Neural progenitor cell (in vitro differentiated cells): ENCODE results near the gene PALB2. TPM values are rescaled to one million over a fixed set of nuclear protein-coding genes. Genes with fewer than 3 reads are reported as not detected.
A peak's percentile ranks its signal among the peaks of the same experiment; 100 is the strongest.

Experiments
- DNase-seq: peaks from one replicate; pipeline ENCODE4 v3.0.0-alpha.2; 2016; ENCODE audit warnings: low spot score
- H2AFZ ChIP-seq: fragments of 200-600 bp; sonication (generic); replicated peaks from 2 replicates; pipeline ENCODE4 v1.6.1; 2016; ENCODE audit warnings: antibody characterized with exemption
- H3F3A ChIP-seq: fragments of 200-600 bp; sonication (generic); 2 replicates; pipeline ENCODE4 v1.6.1; 2016; ENCODE audit warnings: antibody characterized with exemption, low read depth
- H3K27ac ChIP-seq: fragments of 200-600 bp; sonication (generic); 2 replicates; pipeline ENCODE4 v1.5.1; 2016; ENCODE audit warnings: mild to moderate bottlenecking
- H3K27me3 ChIP-seq: fragments of 200-600 bp; sonication (generic); 2 replicates; pipeline ENCODE4 v1.6.1; 2016; ENCODE audit warnings: mild to moderate bottlenecking, moderate library complexity
- H3K36me3 ChIP-seq: fragments of 200-600 bp; sonication (generic); 2 replicates; pipeline ENCODE4 v1.5.1; 2016
- H3K4me1 ChIP-seq: fragments of 200-600 bp; sonication (generic); 2 replicates; pipeline ENCODE4 v1.6.1; 2016; ENCODE audit warnings: mixed run types
- H3K4me2 ChIP-seq: fragments of 200-600 bp; sonication (generic); 2 replicates; pipeline ENCODE4 v1.6.1; 2016
- H3K4me3 ChIP-seq: fragments of 200-600 bp; sonication (generic); 2 replicates; pipeline ENCODE4 v1.5.1; 2016
- H3K79me2 ChIP-seq: fragments of 200-600 bp; sonication (generic); 2 replicates; pipeline ENCODE4 v1.6.1; 2016; ENCODE audit warnings: low read depth
- H3K9ac ChIP-seq: fragments of 200-600 bp; sonication (generic); 2 replicates; pipeline ENCODE4 v1.6.1; 2016
- H3K9me3 ChIP-seq: fragments of 200-600 bp; sonication (generic); 2 replicates; pipeline ENCODE4 v1.5.1; 2016; ENCODE audit warnings: low read depth
- H4K20me1 ChIP-seq: fragments of 200-600 bp; sonication (generic); 2 replicates; pipeline ENCODE4 v1.6.1; 2016; ENCODE audit warnings: low read depth
- H3K27ac Mint-ChIP-seq: 3 replicates; pipeline ENCODE4 v1.8.0; 2021; ENCODE audit warnings: mixed read lengths
- H3K27me3 Mint-ChIP-seq: 2 replicates; pipeline ENCODE4 v1.8.0; 2022; ENCODE audit warnings: low read depth, mild to moderate bottlenecking, inconsistent platforms, moderate library complexity, mixed read lengths; ENCODE audit not compliant: insufficient read depth
- H3K36me3 Mint-ChIP-seq: 3 replicates; pipeline ENCODE4 v1.8.0; 2021; ENCODE audit warnings: mixed read lengths
- H3K4me1 Mint-ChIP-seq: 3 replicates; pipeline ENCODE4 v1.8.0; 2021; ENCODE audit warnings: mixed read lengths
- H3K4me3 Mint-ChIP-seq: 3 replicates; pipeline ENCODE4 v1.8.0; 2021; ENCODE audit warnings: mild to moderate bottlenecking, moderate library complexity, mixed read lengths
- H3K9me3 Mint-ChIP-seq: 3 replicates; pipeline ENCODE4 v1.8.0; 2020; ENCODE audit warnings: mixed read lengths
- EZH2 ChIP-seq: fragments of 200-600 bp; sonication (generic); IDR thresholded peaks from 2 replicates; pipeline ENCODE4 v1.6.1; 2017; ENCODE audit warnings: antibody characterized with exemption, mild to moderate bottlenecking, moderate library complexity
- EZH2phosphoT487 ChIP-seq: fragments of 200-600 bp; sonication (generic); IDR thresholded peaks from 2 replicates; pipeline ENCODE4 v1.6.1; 2017; ENCODE audit warnings: antibody characterized with exemption
- total RNA-seq: library from RNA; depleted of rRNA; stranded (reverse); fragments of >200 nt; gene quantifications from 2 replicates; pipeline ENCODE4 v1.2.3, GENCODE V29; 2015; ENCODE audit warnings: low replicate concordance
- TF ChIP-seq, protein P1 (sequence below): fragments of 200-600 bp; sonication (generic); IDR thresholded peaks from 2 replicates; pipeline ENCODE4 v1.5.1; 2017; ENCODE audit warnings: antibody characterized with exemption, mild to moderate bottlenecking

PALB2 gene
- total RNA-seq, 1 donor from 2014 or later = 23.3 TPM

- peaks cover 5% of the 10 kb centered on the region for H3K4me1 Mint-ChIP-seq
- Histone ChIP-seq H3K4me2 (peak overlapping the region; percentile 54), H3K27me3 (no peaks in the 10 kb centered on the region), H3K4me3 (no peak overlapping the region), H2AFZ (no peak overlapping the region), H3K9ac (no peak overlapping the region), H3K27ac (peak overlapping the region; percentile 74), H3K4me1 (peaks cover 19% of the 10 kb centered on the region), H3K9me3 (no peaks in the 10 kb centered on the region), H4K20me1 (peaks cover 12% of the 10 kb centered on the region), H3K36me3 (no peaks in the 10 kb centered on the region), H3F3A (peaks cover 45% of the 10 kb centered on the region), H3K79me2 (peaks cover 4% of the 10 kb centered on the region)
- H3K9me3 Mint-ChIP-seq = no peaks in the 10 kb centered on the region
- peak; percentile 81 for DNase-seq
- H3K27me3 Mint-ChIP-seq = no peaks in the 10 kb centered on the region
- TF ChIP-seq EZH2 (no peak), EZH2phosphoT487 (peak; percentile 35)
- TF ChIP-seq, protein P1, sequence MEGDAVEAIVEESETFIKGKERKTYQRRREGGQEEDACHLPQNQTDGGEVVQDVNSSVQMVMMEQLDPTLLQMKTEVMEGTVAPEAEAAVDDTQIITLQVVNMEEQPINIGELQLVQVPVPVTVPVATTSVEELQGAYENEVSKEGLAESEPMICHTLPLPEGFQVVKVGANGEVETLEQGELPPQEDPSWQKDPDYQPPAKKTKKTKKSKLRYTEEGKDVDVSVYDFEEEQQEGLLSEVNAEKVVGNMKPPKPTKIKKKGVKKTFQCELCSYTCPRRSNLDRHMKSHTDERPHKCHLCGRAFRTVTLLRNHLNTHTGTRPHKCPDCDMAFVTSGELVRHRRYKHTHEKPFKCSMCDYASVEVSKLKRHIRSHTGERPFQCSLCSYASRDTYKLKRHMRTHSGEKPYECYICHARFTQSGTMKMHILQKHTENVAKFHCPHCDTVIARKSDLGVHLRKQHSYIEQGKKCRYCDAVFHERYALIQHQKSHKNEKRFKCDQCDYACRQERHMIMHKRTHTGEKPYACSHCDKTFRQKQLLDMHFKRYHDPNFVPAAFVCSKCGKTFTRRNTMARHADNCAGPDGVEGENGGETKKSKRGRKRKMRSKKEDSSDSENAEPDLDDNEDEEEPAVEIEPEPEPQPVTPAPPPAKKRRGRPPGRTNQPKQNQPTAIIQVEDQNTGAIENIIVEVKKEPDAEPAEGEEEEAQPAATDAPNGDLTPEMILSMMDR = no peak
- no peak overlapping the region for H3K4me3 Mint-ChIP-seq
- H3K36me3 Mint-ChIP-seq = peaks cover 4% of the 10 kb centered on the region
- no peak overlapping the region for H3K27ac Mint-ChIP-seq
Observed at GRCh38 chr16:23673971-23674614, 33.0 kb upstream of the PALB2 start.

DNA sequence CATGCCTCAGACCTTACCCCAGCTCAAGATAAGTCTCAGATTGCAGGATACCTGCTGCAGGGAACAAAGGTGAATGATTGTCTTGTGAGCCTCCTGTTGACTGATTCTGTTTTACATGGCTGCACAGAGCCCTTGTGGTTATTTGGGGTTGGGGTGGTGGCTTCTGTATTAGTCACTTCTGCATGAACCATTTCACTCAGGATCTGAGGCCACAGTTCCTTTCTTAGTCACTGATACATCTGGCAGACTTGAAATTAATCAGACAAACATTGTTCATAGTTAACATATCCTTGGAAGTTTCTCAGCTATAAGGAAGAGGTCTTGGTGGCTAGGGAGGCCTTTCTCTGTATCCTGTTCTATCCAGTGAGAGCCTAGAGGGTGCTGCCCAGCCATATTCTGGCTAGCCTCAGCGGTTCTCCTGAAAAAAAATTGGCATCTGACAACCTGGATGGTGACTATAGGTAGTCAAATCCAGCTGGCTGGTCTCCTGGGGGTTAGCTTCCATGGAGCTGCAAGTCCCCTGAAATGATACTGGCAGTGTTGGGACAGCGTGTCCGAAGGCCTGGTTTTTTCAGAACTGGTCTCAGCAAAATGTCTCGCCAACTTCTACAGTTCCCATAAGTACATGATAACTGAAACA lies 29.1 kb upstream of the PALB2 start:
- H3K4me1 ChIP-seq = peaks cover 19% of the 10 kb centered on the region
- Mint-ChIP-seq H3K9me3 (no peaks in the 10 kb centered on the region), H3K36me3 (peaks cover 14% of the 10 kb centered on the region), H3K27ac (no peak overlapping the region), H3K4me3 (no peak overlapping the region), H3K27me3 (no peaks in the 10 kb centered on the region), H3K4me1 (peaks cover 5% of the 10 kb centered on the region)
- no peak overlapping the region for H3K4me3 ChIP-seq
- no peaks in the 10 kb centered on the region for H3K27me3 ChIP-seq
- no peak overlapping the region for H3K27ac ChIP-seq
- no peak overlapping the region for H3K4me2 ChIP-seq
- no peak overlapping the region for H3K9ac ChIP-seq
- H3K79me2 ChIP-seq = no peaks in the 10 kb centered on the region
- no peak for DNase-seq
- peaks cover 9% of the 10 kb centered on the region for H4K20me1 ChIP-seq
- peaks cover 27% of the 10 kb centered on the region for H3F3A ChIP-seq
- H2AFZ ChIP-seq = no peak overlapping the region
- TF ChIP-seq EZH2 (no peak), EZH2phosphoT487 (no peak)
- TF ChIP-seq, protein P1 = no peak
- no peaks in the 10 kb centered on the region for H3K9me3 ChIP-seq
- no peaks in the 10 kb centered on the region for H3K36me3 ChIP-seq

GRCh38 chr16:23668873-23669272 lies 27.8 kb upstream of the PALB2 start:
- Histone ChIP-seq H3K36me3 (no peaks in the 10 kb centered on the region), H3K4me3 (no peak overlapping the region), H4K20me1 (peaks cover 8% of the 10 kb centered on the region), H3K4me1 (peaks cover 9% of the 10 kb centered on the region), H3K9me3 (no peaks in the 10 kb centered on the region), H3K9ac (no peak overlapping the region), H3K79me2 (no peaks in the 10 kb centered on the region), H3K27me3 (no peaks in the 10 kb centered on the region), H2AFZ (no peak overlapping the region), H3K4me2 (no peak overlapping the region), H3F3A (peaks cover 14% of the 10 kb centered on the region), H3K27ac (no peak overlapping the region)
- H3K27me3 Mint-ChIP-seq = no peaks in the 10 kb centered on the region
- H3K9me3 Mint-ChIP-seq = no peaks in the 10 kb centered on the region
- H3K27ac Mint-ChIP-seq = no peak overlapping the region
- no peak for TF ChIP-seq EZH2phosphoT487
- TF ChIP-seq, protein P1 = no peak
- TF ChIP-seq EZH2 = no peak
- DNase-seq = no peak
- peaks cover 3% of the 10 kb centered on the region for H3K4me1 Mint-ChIP-seq
- no peak overlapping the region for H3K4me3 Mint-ChIP-seq
- H3K36me3 Mint-ChIP-seq = peaks cover 21% of the 10 kb centered on the region
